Heart left ventricle (tissue), 11 donors: ENCODE data around the gene CD300LB. TPM values are rescaled to one million over a fixed set of nuclear protein-coding genes. Genes with fewer than 3 reads are reported as not detected.

Experiments used
- polyA plus RNA-seq, 2 donors: library from polyadenylated mRNA; stranded (reverse); fragments of 200-250 nt; gene quantifications; one replicate each; pipeline ENCODE4 v1.2.3, GENCODE V29; 2013
- total RNA-seq, 9 donors: library from RNA; depleted of rRNA in 2 of 9; stranded (reverse); fragments of >200 nt in 2 of 9; fragmentation: NEBNext Ultra II Directional in 3 of 9; extraction: Animal tissue kit (Norgen Biotek cat#: 25700) in 3 of 9; gene quantifications; one replicate each; pipeline versions ENCODE4 v1.1.0 to v1.2.4, GENCODE V29; 2016 to 2023
- donor health status: ischemic (EF 13 %, LVEDD 7.1; RV severe dilation, severe dysfunction).
- donor health status: healthy with polysubstance abuse.
- donor health status: DM: no; HTN: yes; CAD: no.
- donor health status: DM: no; HTN: no; CAD: no.
- donor health status: ischemic (EF 25% LVEDD 5.7; RV mildly dilated, moderate dysfunction).
- donor health status: healthy.
- donor health status: DM: yes; HTN: yes; CAD: no.
- donor health status: PGD.
- donor health status: nonischemic (EF 23%, LVEDD 6.1; RV moderate dilation, normal function).

The CD300LB gene
- total and polyA plus RNA-seq, 11 donors = 0.14 to 2.3 (median 0.26) TPM; not detected in 4

Other genes starting within 250 kb of the CD300LB start
- gene KIF19, start 205.2 kb downstream of the CD300LB start, total RNA-seq = 1 to 10 TPM in 1 of 9 donors, under 1 TPM in 6, not detected in 2; 0.12 to 3.0 (median 0.19) TPM
- gene KIF19, start 205.2 kb downstream of the CD300LB start, polyA plus RNA-seq = under 1 TPM; 0.18 to 0.46 TPM
- not detected for gene BTBD17, start 169.6 kb downstream of the CD300LB start, total RNA-seq
- not detected for gene BTBD17, start 169.6 kb downstream of the CD300LB start, polyA plus RNA-seq
- gene GPR142, start 164.0 kb downstream of the CD300LB start, total RNA-seq = not detected
- gene GPR142, start 164.0 kb downstream of the CD300LB start, polyA plus RNA-seq = not detected
- gene GPRC5C, start 99.4 kb downstream of the CD300LB start, total RNA-seq = 10 to 100 TPM; 22.2 to 59.9 (median 39.2) TPM
- gene GPRC5C, start 99.4 kb downstream of the CD300LB start, polyA plus RNA-seq = 10 to 100 TPM; 28.5 to 35.3 TPM
- gene CD300A, start 64.8 kb downstream of the CD300LB start, total RNA-seq = 10 to 100 TPM in 1 of 9 donors, 1 to 10 TPM in 6, under 1 TPM in 2; 0.64 to 23.2 (median 1.8) TPM
- gene CD300A, start 64.8 kb downstream of the CD300LB start, polyA plus RNA-seq = 1 to 10 TPM in 1 of 2 donors, under 1 TPM in 1; 0.72 to 1.5 TPM
- 1 to 10 TPM in 2 of 9 donors, under 1 TPM in 4, not detected in 3; 0.31 to 5.0 (median 0.61) TPM for gene CD300C, start 14.6 kb upstream of the CD300LB start, total RNA-seq
- under 1 TPM; 0.11 to 0.94 TPM for gene CD300C, start 14.6 kb upstream of the CD300LB start, polyA plus RNA-seq
- 1 to 10 TPM in 1 of 9 donors, under 1 TPM in 2, not detected in 6; 0.60 to 1.5 (median 0.77) TPM for gene CD300H, start 36.0 kb upstream of the CD300LB start, total RNA-seq
- gene CD300H, start 36.0 kb upstream of the CD300LB start, polyA plus RNA-seq = under 1 TPM in 1 of 2 donors, not detected in 1; 0.30 TPM
- not detected for gene CD300LD, start 60.8 kb upstream of the CD300LB start, total RNA-seq
- gene CD300LD, start 60.8 kb upstream of the CD300LB start, polyA plus RNA-seq = not detected
- gene CD300E, start 92.3 kb upstream of the CD300LB start, total RNA-seq = 1 to 10 TPM in 3 of 9 donors, under 1 TPM in 5, not detected in 1; 0.19 to 8.6 (median 0.46) TPM
- 1 to 10 TPM in 1 of 2 donors, under 1 TPM in 1; 0.30 to 1.1 TPM for gene CD300E, start 92.3 kb upstream of the CD300LB start, polyA plus RNA-seq
- 1 to 10 TPM in 2 of 9 donors, under 1 TPM in 5, not detected in 2; 0.20 to 7.0 (median 0.42) TPM for gene CD300LF, start 181.4 kb upstream of the CD300LB start, total RNA-seq
- gene CD300LF, start 181.4 kb upstream of the CD300LB start, polyA plus RNA-seq = under 1 TPM; 0.15 to 0.61 TPM
- gene RAB37, start 205.8 kb upstream of the CD300LB start, total RNA-seq = 1 to 10 TPM in 8 of 9 donors, under 1 TPM in 1; 0.76 to 3.6 (median 1.7) TPM
- 1 to 10 TPM in 1 of 2 donors, under 1 TPM in 1; 0.83 to 2.0 TPM for gene RAB37, start 205.8 kb upstream of the CD300LB start, polyA plus RNA-seq
- 10 to 100 TPM; 11.6 to 42.2 (median 19.2) TPM for gene NHERF1, start 217.2 kb upstream of the CD300LB start, total RNA-seq
- 10 to 100 TPM in 1 of 2 donors, 1 to 10 TPM in 1; 7.5 to 37.7 TPM for gene NHERF1, start 217.2 kb upstream of the CD300LB start, polyA plus RNA-seq
- gene NAT9, start 244.9 kb upstream of the CD300LB start, total RNA-seq = 10 to 100 TPM in 7 of 9 donors, 1 to 10 TPM in 2; 7.9 to 22.9 (median 17.1) TPM
- gene NAT9, start 244.9 kb upstream of the CD300LB start, polyA plus RNA-seq = 10 to 100 TPM; 18.2 to 36.6 TPM